ENCODE measurements around the gene PTCD1.

PTCD1 gene, protein sequence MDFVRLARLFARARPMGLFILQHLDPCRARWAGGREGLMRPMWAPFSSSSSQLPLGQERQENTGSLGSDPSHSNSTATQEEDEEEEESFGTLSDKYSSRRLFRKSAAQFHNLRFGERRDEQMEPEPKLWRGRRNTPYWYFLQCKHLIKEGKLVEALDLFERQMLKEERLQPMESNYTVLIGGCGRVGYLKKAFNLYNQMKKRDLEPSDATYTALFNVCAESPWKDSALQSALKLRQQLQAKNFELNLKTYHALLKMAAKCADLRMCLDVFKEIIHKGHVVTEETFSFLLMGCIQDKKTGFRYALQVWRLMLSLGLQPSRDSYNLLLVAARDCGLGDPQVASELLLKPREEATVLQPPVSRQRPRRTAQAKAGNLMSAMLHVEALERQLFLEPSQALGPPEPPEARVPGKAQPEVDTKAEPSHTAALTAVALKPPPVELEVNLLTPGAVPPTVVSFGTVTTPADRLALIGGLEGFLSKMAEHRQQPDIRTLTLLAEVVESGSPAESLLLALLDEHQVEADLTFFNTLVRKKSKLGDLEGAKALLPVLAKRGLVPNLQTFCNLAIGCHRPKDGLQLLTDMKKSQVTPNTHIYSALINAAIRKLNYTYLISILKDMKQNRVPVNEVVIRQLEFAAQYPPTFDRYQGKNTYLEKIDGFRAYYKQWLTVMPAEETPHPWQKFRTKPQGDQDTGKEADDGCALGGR

DNA sequence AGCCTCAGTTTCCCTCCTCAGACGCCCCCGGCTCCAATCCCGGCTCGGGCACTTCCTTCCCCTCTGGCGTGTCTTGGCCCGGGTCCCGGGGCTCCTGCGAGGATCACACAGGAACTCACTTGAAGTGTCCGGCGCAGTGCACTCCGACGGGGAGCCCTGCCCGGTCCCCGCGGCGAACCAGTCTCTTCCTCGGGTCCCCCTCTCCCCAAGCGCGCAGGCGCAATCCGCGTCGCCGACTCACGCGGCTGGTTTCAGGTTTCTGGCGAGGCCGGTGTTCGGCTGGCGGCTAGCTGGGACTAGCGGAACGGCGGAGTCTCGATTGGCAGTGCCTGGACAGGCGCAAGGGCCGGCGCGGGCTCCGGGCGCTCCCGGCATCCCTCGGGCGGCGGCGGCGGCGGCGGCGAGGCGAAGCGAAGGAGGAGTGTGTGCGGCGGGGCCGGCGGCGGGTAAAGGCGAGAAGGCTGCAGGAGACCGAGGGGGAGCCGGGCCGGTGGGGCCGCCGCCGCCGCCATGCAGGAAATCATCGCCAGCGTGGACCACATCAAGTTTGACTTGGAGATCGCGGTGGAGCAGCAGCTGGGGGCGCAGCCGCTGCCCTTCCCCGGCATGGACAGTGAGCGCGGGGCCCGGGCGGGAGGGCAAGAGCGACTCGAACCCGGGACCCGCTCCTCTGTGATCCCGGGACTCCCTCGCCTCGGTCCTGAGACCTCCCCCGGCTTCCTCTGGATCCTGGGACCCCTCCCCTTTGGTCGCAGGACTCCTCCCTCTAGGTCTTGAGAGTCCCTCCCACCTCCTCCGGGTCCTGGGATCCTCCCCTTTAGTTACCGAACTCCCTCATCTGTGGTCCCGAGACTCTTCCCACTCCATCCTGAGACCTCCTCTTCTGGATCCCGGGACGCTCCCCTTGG lies at the start of gene PTCD1, which contains the start of gene CPSF4:
TSS of gene PTCD1 (minus strand) at position 226 of the 908 bp plus-strand sequence. CDS start 3,556 bp downstream, outside the sequence.
TSS of gene CPSF4 (plus strand) at position 371 of the 908 bp plus-strand sequence. CDS start at position 511, 140 bp downstream.
- Histone ChIP-seq H3K4me1 (ENCODE audit: insufficient read depth, low read length) (peaks cover 38% of the 10 kb centered on the region), H3K9ac (ENCODE audit: low read depth, low read length) (peak within 1 kb of the TSS; percentile 94), H2AFZ (ENCODE audit: low read depth, low read length) (peak within 1 kb of the TSS; percentile 97), H3K27ac (ENCODE audit: low read length) (peak within 1 kb of the TSS; percentile 80), H3K36me3 (ENCODE audit: insufficient read depth, low read length) (peaks cover 47% of the 10 kb centered on the region), H3K9me3 (ENCODE audit: insufficient read depth, low read length, severe bottlenecking) (no peaks in the 10 kb centered on the region), H3K4me2 (ENCODE audit: insufficient read depth, low read length) (peak within 1 kb of the TSS; percentile 78), H3K79me2 (ENCODE audit: insufficient read depth, low read length) (peaks cover 75% of the 10 kb centered on the region), H4K20me1 (ENCODE audit: insufficient read depth, low read length) (peaks cover 16% of the 10 kb centered on the region), H3K27me3 (ENCODE audit: insufficient read depth, low read length, poor library complexity) (no peaks in the 10 kb centered on the region), H3K4me3 (ENCODE audit: low read depth in 1 of 2, low read length in 2 of 2) (peak within 1 kb of the TSS; percentile 95 to 97)
- ATAC-seq (ENCODE audit: insufficient read depth, low read depth) (peak; percentile 89), DNase-seq (peak; percentile 93)
- TF ChIP-seq, protein P1, sequence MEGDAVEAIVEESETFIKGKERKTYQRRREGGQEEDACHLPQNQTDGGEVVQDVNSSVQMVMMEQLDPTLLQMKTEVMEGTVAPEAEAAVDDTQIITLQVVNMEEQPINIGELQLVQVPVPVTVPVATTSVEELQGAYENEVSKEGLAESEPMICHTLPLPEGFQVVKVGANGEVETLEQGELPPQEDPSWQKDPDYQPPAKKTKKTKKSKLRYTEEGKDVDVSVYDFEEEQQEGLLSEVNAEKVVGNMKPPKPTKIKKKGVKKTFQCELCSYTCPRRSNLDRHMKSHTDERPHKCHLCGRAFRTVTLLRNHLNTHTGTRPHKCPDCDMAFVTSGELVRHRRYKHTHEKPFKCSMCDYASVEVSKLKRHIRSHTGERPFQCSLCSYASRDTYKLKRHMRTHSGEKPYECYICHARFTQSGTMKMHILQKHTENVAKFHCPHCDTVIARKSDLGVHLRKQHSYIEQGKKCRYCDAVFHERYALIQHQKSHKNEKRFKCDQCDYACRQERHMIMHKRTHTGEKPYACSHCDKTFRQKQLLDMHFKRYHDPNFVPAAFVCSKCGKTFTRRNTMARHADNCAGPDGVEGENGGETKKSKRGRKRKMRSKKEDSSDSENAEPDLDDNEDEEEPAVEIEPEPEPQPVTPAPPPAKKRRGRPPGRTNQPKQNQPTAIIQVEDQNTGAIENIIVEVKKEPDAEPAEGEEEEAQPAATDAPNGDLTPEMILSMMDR (IDR thresholded peaks at IDR 0.05; ENCODE audit: borderline replicate concordance, extremely low read depth, low read length, poor library complexity, severe bottlenecking): no peak
- no peak for TF ChIP-seq EZH2 (IDR thresholded peaks at IDR 0.05; ENCODE audit: borderline replicate concordance, low read depth, low read length, severe bottlenecking)

DNA sequence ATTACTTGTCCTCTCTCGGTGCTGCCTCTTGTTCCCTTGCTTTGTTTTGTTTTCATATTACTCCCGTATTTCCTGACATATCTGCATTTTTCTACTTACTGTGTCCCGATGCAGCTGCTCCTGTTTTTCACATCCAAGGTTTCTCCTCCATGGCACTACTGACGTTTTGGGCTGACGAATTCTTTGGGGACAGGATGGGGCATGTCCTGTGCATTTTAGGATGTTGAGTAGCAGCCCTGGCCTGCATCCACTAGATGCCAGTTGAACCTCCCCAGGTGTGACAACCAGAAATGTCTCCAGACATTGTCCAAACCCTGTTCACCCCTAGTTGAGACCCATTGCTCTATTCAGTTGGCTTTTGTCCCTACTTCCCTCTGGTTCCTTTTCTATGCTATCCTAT lies 46.5 kb upstream of the PTCD1 start:
- no peak overlapping the region for H3K27ac ChIP-seq (ENCODE audit: low read length)
- no peak overlapping the region for H3K9ac ChIP-seq (ENCODE audit: low read depth, low read length)
- no peaks in the 10 kb centered on the region for H3K27me3 ChIP-seq (ENCODE audit: insufficient read depth, low read length, poor library complexity)
- ATAC-seq (ENCODE audit: insufficient read depth, low read depth) (no peak), DNase-seq (no peak)
- no peak for TF ChIP-seq EZH2 (IDR thresholded peaks at IDR 0.05; ENCODE audit: borderline replicate concordance, low read depth, low read length, severe bottlenecking)
- TF ChIP-seq, protein P1 (IDR thresholded peaks at IDR 0.05; ENCODE audit: borderline replicate concordance, extremely low read depth, low read length, poor library complexity, severe bottlenecking): no peak
- peaks cover 47% of the 10 kb centered on the region for H3K36me3 ChIP-seq (ENCODE audit: insufficient read depth, low read length)
- H2AFZ ChIP-seq (ENCODE audit: low read depth, low read length): no peak overlapping the region
- no peaks in the 10 kb centered on the region for H3K9me3 ChIP-seq (ENCODE audit: insufficient read depth, low read length, severe bottlenecking)
- H3K4me1 ChIP-seq (ENCODE audit: insufficient read depth, low read length): no peaks in the 10 kb centered on the region
- H4K20me1 ChIP-seq (ENCODE audit: insufficient read depth, low read length): peaks cover 6% of the 10 kb centered on the region; the same call in 1 of the 2 replicates
- no peak overlapping the region for H3K4me2 ChIP-seq (ENCODE audit: insufficient read depth, low read length)
- peaks cover 17% of the 10 kb centered on the region for H3K79me2 ChIP-seq (ENCODE audit: insufficient read depth, low read length)
- no peak overlapping the region for H3K4me3 ChIP-seq (ENCODE audit: low read depth in 1 of 2, low read length in 2 of 2)

DNA sequence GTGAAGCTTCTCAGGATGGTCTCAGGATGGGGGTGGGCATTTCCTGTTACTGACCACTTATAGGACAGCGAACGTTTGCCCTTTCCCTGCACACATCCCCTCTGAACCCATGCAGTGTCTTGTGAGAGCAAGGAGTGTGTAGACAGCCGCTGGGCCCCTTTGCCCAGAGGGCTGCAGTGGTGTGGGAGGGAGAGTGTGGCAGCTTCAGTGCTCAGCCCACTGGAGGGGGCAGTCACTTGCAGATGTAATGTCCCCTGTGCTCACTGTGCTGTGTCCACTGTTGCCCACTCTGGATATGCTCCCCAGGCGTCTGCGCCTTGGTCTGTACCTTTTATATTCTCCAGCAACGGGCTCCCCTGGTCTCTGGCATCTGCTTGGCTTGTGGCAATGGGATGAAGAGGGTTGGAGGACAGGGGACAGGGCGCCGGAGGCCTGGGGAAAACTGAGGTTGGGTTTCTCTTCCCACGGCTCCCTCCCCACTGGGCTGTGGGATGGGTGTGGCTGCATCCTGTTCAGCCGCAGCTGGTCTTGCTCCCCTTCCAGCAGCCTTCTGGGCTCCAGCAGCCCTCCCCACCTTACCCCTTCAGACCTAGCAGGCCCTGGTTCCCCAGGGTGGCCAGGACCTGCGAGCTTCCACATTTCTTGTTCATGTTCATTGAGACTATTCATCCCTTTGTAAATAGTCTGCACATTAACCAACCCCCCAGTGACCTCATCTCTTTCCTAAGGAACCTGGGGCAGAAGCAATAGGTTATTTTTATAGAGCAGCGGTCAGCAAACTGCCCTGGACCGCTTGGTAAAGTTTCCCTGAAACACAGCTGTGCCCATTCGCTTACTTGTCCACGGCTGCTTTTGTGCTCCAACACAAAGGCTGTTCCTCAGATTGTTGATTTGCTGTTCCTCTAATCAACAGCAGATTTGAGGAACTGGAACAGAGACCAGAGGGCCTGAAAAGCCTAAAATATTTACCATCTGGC lies 40.2 kb upstream of the PTCD1 start:
- ATAC-seq (ENCODE audit: insufficient read depth, low read depth): 0 out of 3 replicates have a peak, but pooled peaks have one; percentile 23
- Histone ChIP-seq H3K9ac (ENCODE audit: low read depth, low read length) (no peak overlapping the region), H3K9me3 (ENCODE audit: insufficient read depth, low read length, severe bottlenecking) (no peaks in the 10 kb centered on the region), H3K4me3 (ENCODE audit: low read depth in 1 of 2, low read length in 2 of 2) (no peak overlapping the region), H4K20me1 (ENCODE audit: insufficient read depth, low read length) (peaks cover 16% of the 10 kb centered on the region; the same call in 1 of the 2 replicates), H2AFZ (ENCODE audit: low read depth, low read length) (no peak overlapping the region), H3K36me3 (ENCODE audit: insufficient read depth, low read length) (peaks cover 75% of the 10 kb centered on the region), H3K79me2 (ENCODE audit: insufficient read depth, low read length) (peaks cover 65% of the 10 kb centered on the region), H3K4me2 (ENCODE audit: insufficient read depth, low read length) (no peak overlapping the region), H3K27me3 (ENCODE audit: insufficient read depth, low read length, poor library complexity) (no peaks in the 10 kb centered on the region), H3K27ac (ENCODE audit: low read length) (no peak overlapping the region), H3K4me1 (ENCODE audit: insufficient read depth, low read length) (peaks cover 17% of the 10 kb centered on the region)
- no peak for DNase-seq
- TF ChIP-seq EZH2 (IDR thresholded peaks at IDR 0.05; ENCODE audit: borderline replicate concordance, low read depth, low read length, severe bottlenecking): no peak
- TF ChIP-seq, protein P1 (IDR thresholded peaks at IDR 0.05; ENCODE audit: borderline replicate concordance, extremely low read depth, low read length, poor library complexity, severe bottlenecking): no peak

Data from DND-41 (cell line).